Thyroid gland (tissue), 4 donors: ENCODE data around the gene IGSF23.

Experiments used
- POLR2A ChIP-seq, 2 donors: fragments of 450-650 bp; IDR thresholded peaks; one replicate each; pipeline ENCODE4 v1.6.1; 2017; ENCODE audit warnings: antibody characterized with exemption in 2 of 2, mild to moderate bottlenecking in 2 of 2, moderate library complexity in 1 of 2
- TF ChIP-seq, protein P1 (sequence below), 6 experiments: fragments of 200-600 bp in 3 of 6; fragments of 450-650 bp in 3 of 6; sonication (generic) in 3 of 6; IDR thresholded peaks; one replicate each; pipeline ENCODE4 v1.5.1; 2016 to 2019; ENCODE audit warnings: antibody characterized with exemption in 6 of 6, mild to moderate bottlenecking in 2 of 6, inconsistent platforms in 1 of 6, moderate library complexity in 1 of 6

DNA sequence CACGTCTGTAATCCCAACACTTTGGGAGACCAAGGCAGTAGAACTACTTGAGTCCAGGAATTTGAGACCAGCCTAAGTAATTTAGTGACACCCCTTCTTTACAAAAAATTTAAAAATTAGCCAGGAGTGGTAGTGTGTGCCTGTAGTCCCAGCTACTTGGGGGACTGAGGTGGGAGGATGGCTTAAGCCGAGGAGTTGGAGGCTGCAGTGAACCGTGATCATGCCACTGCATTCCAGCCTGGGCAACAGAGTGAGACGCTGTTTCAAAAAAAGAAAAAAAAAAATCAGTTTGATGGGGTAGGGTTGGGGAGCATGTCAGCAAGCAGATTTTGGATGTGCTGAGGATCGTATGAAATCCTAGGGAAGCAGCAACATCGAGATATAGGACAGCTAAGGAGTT is 62.2 kb downstream of the IGSF23 start:
- TF ChIP-seq, protein P1, sequence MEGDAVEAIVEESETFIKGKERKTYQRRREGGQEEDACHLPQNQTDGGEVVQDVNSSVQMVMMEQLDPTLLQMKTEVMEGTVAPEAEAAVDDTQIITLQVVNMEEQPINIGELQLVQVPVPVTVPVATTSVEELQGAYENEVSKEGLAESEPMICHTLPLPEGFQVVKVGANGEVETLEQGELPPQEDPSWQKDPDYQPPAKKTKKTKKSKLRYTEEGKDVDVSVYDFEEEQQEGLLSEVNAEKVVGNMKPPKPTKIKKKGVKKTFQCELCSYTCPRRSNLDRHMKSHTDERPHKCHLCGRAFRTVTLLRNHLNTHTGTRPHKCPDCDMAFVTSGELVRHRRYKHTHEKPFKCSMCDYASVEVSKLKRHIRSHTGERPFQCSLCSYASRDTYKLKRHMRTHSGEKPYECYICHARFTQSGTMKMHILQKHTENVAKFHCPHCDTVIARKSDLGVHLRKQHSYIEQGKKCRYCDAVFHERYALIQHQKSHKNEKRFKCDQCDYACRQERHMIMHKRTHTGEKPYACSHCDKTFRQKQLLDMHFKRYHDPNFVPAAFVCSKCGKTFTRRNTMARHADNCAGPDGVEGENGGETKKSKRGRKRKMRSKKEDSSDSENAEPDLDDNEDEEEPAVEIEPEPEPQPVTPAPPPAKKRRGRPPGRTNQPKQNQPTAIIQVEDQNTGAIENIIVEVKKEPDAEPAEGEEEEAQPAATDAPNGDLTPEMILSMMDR (IDR thresholded peaks at IDR 0.05), result no peak
- TF ChIP-seq POLR2A (IDR thresholded peaks at IDR 0.05), result no peak
